Large intestine (tissue), 12 donors: Measurements from ENCODE around the gene CHRM4. TPM values are rescaled to one million over a fixed set of nuclear protein-coding genes. Genes with fewer than 3 reads are reported as not detected.
A peak's percentile ranks its signal among the peaks of the same experiment; 100 is the strongest.

Source experiments
- DNase-seq, 2 donors: peaks; one replicate each; pipeline versions ENCODE4 v3.0.0 to v3.0.0-alpha.2; 2013
- H3K27ac ChIP-seq: one replicate; pipeline ENCODE4 v1.5.1; 2013; ENCODE audit warnings: low read length
- H3K27me3 ChIP-seq: 2 replicates; pipeline ENCODE4 v1.6.1; 2013; ENCODE audit warnings: low read length; ENCODE audit not compliant: control insufficient read depth, insufficient read depth
- H3K36me3 ChIP-seq: 2 replicates; pipeline ENCODE4 v1.6.1; 2013; ENCODE audit warnings: low read length; ENCODE audit not compliant: control insufficient read depth, insufficient read depth
- H3K4me1 ChIP-seq: one replicate; pipeline ENCODE4 v1.6.1; 2013; ENCODE audit warnings: low read length; ENCODE audit not compliant: control insufficient read depth, insufficient read depth
- H3K4me3 ChIP-seq: one replicate; pipeline ENCODE4 v1.5.1; 2013; ENCODE audit warnings: low read length
- H3K9me3 ChIP-seq: one replicate; pipeline ENCODE4 v1.6.1; 2013; ENCODE audit warnings: mild to moderate bottlenecking, low read depth, low read length, moderate library complexity; ENCODE audit not compliant: control insufficient read depth
- WGBS: methylation state at CpG from one replicate; pipeline ENCODE4 v1.1.5; 2013; ENCODE audit warnings: low lambda C conversion rate; ENCODE audit not compliant: insufficient coverage; 5-methylcytosine and 5-hydroxymethylcytosine counted together
- long read RNA-seq, 11 donors: transcript quantifications; one replicate each; lab custom pipeline, GENCODE V29; 2026
- polyA plus RNA-seq: library from polyadenylated mRNA; unstranded; fragments of 120-200 nt; gene quantifications from one replicate; pipeline ENCODE4 v1.2.1, GENCODE V29; 2013

Gene CHRM4
- 7.1 TPM for polyA plus RNA-seq
- long read RNA-seq, donor 1: 0 reads
- long read RNA-seq, donor 2, partial matches to known transcripts: 7 of 9 reads
- long read RNA-seq, donor 2, other reads (novel, unspliced or antisense): 0 of 9 reads
- long read RNA-seq, donor 3: 0 reads
- long read RNA-seq, donor 4: 0 reads
- long read RNA-seq, donor 5, partial matches to known transcripts: 0 of 1 reads
- long read RNA-seq, donor 5, other reads (novel, unspliced or antisense): 0 of 1 reads
- long read RNA-seq, donor 6, partial matches to known transcripts: 0 of 1 reads
- long read RNA-seq, donor 6, other reads (novel, unspliced or antisense): 0 of 1 reads
- long read RNA-seq, donor 7: 0 reads
- long read RNA-seq, donor 8, partial matches to known transcripts: 0 of 2 reads
- long read RNA-seq, donor 8, other reads (novel, unspliced or antisense): 0 of 2 reads
- long read RNA-seq, donor 9, partial matches to known transcripts: 0 of 2 reads
- long read RNA-seq, donor 9, other reads (novel, unspliced or antisense): 0 of 2 reads
- long read RNA-seq, donor 10, partial matches to known transcripts: 0 of 1 reads
- long read RNA-seq, donor 10, other reads (novel, unspliced or antisense): 0 of 1 reads
- long read RNA-seq, donor 11: 0 reads

GRCh38 chr11:46391578-46392420 lies at the start of gene CHRM4:
CHRM4 (minus strand) TSS chr11:46391776; CDS start chr11:46386557, 5,219 bp downstream.
- peak in 1 of 2 donors; percentile 69 for DNase-seq
- peak within 1 kb of the TSS; percentile 36 for H3K27ac ChIP-seq
- peaks cover 45% of the 10 kb centered on the region for H3K4me1 ChIP-seq
- peaks cover 9% of the 10 kb centered on the region for H3K9me3 ChIP-seq
- peaks cover 46% of the 10 kb centered on the region for H3K27me3 ChIP-seq
- H3K4me3 ChIP-seq: peak within 1 kb of the TSS; percentile 56
- WGBS: no CpG with 5 or more reads among the region's 123 CpGs
- H3K36me3 ChIP-seq: peaks cover 11% of the 10 kb centered on the region

DNA sequence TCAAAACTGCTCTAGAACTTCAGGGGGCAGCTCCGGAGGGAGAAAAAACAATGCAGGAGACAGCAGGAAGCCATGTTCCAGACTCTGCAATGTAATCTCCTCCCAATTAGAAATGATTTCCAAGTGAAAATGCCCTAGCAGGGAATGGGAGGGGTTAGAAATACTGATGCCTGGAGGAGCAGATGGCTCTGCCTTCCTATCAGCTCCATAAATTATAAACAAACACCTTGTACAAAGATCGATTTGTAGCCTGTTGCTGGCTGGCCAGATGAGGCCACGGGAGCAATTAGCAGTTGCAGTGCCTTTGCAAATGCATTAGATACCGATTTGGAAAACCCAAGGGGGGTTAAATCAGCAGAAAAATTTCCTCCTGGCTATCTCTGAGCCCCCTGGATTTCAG lies 46.6 kb upstream of the CHRM4 start:
- no CpG with 5 or more reads among the region's 4 CpGs for WGBS
- DNase-seq: peak in 1 of 2 donors; percentile 59
- peaks cover 30% of the 10 kb centered on the region for H3K36me3 ChIP-seq
- peak overlapping the region; percentile 30 for H3K27ac ChIP-seq
- H3K4me1 ChIP-seq: peaks cover 18% of the 10 kb centered on the region
- H3K4me3 ChIP-seq: no peak overlapping the region
- no peaks in the 10 kb centered on the region for H3K27me3 ChIP-seq
- H3K9me3 ChIP-seq: no peaks in the 10 kb centered on the region

DNA sequence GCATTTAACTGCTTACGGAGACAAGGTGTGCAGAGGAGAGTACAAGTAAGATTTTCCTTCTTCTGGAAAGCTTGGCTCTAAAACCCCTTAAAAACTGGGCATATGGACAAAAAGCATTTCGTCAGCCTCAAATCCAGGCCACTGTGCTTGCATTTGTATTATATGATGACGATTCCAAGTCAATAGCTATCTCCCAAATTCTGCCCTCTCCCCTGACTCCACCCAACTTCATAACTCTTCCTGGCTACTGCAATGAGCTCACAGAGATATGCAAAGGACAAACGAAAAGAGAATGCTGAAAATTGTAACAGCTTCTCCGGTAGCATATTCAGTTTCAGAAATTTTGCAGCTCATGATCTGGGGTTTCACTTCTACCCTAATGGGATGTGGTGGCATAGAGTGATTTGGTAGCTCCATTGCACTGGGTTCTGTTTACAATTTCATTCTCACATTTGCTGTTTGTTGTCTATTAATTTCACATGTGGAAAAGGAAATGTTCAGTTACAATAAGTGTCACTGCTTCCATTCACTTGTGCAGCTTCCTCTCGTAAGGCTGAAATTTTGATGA lies 45.6 kb upstream of the CHRM4 start:
- Histone ChIP-seq H3K4me3 (no peak overlapping the region), H3K27me3 (no peaks in the 10 kb centered on the region), H3K9me3 (no peaks in the 10 kb centered on the region), H3K27ac (no peak overlapping the region), H3K36me3 (peaks cover 30% of the 10 kb centered on the region), H3K4me1 (peaks cover 18% of the 10 kb centered on the region)
- 90% methylated on average over 2 of the region's 6 CpGs for WGBS
- no peak for DNase-seq

DNA sequence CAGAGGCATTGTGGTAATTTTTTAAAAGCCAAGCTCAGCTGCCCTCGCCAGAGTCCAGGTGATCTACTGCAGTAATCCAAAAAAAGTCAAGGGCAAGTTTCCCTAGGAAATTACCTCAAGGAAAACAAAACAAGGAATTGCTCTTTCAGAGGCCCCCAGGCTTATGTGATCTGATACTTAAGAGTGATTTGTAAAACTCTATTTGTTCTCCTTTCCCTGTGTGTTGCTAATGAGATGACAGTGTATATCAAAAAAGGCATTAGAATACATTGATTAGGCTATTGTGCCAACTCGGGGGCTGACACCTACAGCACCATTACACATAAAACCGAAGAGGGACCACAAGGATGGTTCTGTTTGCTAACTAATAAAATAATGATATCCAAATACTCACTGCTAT lies 44.5 kb upstream of the CHRM4 start:
- H3K27ac ChIP-seq: no peak overlapping the region
- peaks cover 33% of the 10 kb centered on the region for H3K36me3 ChIP-seq
- peaks cover 18% of the 10 kb centered on the region for H3K4me1 ChIP-seq
- H3K4me3 ChIP-seq: no peak overlapping the region
- no peaks in the 10 kb centered on the region for H3K27me3 ChIP-seq
- H3K9me3 ChIP-seq: no peaks in the 10 kb centered on the region
- DNase-seq: no peak
- no CpG with 5 or more reads among the region's 3 CpGs for WGBS

DNA sequence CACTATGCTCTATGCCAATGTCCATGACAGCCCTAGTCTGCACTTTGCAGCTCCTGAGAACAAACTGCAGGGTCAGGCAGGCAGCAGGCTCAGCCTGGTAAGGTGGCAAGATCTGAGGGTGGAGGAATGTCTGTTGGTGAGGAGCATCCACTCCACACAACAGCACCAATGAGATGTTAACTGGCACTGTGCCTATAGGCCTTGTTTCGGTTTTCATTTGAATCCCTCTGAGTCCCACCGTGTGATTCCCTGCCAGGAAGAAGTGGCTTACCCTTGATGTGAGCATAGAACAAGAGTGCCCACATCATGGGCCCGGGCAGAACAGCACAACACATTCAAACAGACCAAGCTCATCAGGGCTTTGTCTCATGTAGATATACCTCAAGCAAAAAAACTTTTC lies 44.1 kb upstream of the CHRM4 start:
- no peak overlapping the region for H3K4me3 ChIP-seq
- no peaks in the 10 kb centered on the region for H3K27me3 ChIP-seq
- WGBS: no CpG with 5 or more reads among the region's 3 CpGs
- peaks cover 36% of the 10 kb centered on the region for H3K36me3 ChIP-seq
- H3K9me3 ChIP-seq: no peaks in the 10 kb centered on the region
- H3K27ac ChIP-seq: no peak overlapping the region
- DNase-seq: no peak
- peaks cover 18% of the 10 kb centered on the region for H3K4me1 ChIP-seq

DNA sequence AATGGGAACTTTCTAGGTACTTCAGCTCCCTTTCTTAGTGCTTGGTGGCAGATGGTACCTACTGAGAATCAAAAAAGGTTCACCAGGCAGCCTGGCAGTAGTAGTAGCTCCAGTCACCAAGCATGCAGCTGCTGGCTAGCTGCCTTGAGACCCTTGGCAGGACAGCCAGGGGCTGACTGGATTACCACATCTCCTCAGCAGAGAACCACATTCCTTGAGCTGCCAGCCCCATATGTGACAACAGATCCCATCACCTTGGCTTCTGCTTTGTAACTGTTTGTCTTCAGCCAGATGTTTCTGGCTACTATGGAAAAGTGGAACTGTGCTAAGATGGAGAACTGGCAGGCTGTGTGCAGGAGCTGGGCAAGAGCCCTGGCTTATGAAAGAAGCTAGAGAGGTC lies 39.6 kb upstream of the CHRM4 start:
- Histone ChIP-seq H3K27ac (no peak overlapping the region), H3K27me3 (no peaks in the 10 kb centered on the region), H3K36me3 (peaks cover 52% of the 10 kb centered on the region), H3K9me3 (no peaks in the 10 kb centered on the region), H3K4me1 (no peaks in the 10 kb centered on the region), H3K4me3 (no peak overlapping the region)
- no peak for DNase-seq

DNA sequence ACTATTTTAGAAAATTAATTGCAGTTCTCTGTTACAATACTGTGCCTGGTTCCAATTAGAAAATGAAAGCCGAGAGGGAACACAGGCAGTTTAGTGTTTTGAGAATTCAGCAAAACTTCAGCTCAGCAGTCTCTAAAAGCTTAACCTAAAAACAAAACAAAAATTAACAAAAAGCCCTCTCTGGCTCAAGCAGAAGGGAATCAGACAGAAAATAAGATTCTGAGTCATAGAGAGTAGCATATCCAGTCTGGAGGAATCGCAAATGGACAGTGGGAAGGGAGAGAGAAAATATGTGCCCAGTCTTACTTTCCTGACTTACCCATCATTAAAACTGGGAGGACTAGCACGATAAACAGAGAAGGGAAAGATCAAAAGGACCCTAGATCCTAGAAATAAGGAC lies 38.1 kb upstream of the CHRM4 start:
- H3K36me3 ChIP-seq: peaks cover 47% of the 10 kb centered on the region

GRCh38 chr11:46427364-46427763 lies 35.8 kb upstream of the CHRM4 start:
- Histone ChIP-seq H3K27me3 (no peaks in the 10 kb centered on the region), H3K27ac (no peak overlapping the region), H3K9me3 (no peaks in the 10 kb centered on the region), H3K4me3 (no peak overlapping the region), H3K36me3 (peaks cover 33% of the 10 kb centered on the region), H3K4me1 (peaks cover 4% of the 10 kb centered on the region)
- no peak for DNase-seq
- WGBS: 100% methylated on average over 1 of the region's 9 CpGs

More for the DNA sequence above, 38.1 kb upstream of the CHRM4 start:
- Histone ChIP-seq H3K9me3 (no peaks in the 10 kb centered on the region), H3K27ac (no peak overlapping the region), H3K4me1 (no peaks in the 10 kb centered on the region), H3K4me3 (no peak overlapping the region), H3K27me3 (no peaks in the 10 kb centered on the region)
- 100% methylated on average over 1 of the region's 3 CpGs for WGBS
- DNase-seq: no peak

DNA sequence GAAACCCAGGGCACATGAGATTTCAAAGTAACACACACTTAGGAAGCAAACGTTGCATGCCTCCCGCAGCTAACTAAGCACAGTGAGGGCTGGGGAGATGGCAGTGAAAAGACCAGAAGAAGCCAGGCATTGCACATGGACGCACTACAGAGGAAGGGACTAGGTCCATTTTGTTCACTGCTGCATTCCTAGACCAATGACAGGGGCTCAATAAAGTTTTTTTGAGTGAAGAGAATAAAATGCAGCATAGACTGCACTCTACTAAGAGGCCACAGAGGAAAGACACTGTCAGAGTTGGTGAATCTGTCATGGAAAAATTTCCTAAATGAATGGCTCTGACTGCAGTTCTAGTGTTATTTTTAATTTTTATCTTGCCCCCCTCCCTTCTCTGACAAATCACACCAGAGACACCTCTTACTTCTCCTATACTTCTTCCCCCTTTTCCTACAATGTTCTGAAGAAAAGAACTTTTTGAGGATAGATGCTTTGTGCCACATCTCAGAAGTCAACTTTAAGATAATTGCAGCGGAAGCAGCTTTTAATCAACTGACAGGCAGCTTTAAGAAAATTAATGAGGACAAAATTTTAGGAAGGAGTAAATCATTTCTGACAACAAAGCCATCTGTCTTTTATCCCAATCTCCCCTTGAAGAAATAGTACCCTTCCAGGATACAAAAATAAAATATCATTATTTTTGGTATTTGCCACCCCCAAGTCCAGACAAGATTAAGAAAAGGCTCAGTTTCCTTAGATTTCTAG lies 34.8 kb upstream of the CHRM4 start:
- no peak overlapping the region for H3K4me3 ChIP-seq
- peaks cover 34% of the 10 kb centered on the region for H3K36me3 ChIP-seq
- no peak for DNase-seq
- H3K27ac ChIP-seq: no peak overlapping the region
- H3K9me3 ChIP-seq: no peaks in the 10 kb centered on the region
- WGBS: no CpG with 5 or more reads among the region's 4 CpGs
- peaks cover 5% of the 10 kb centered on the region for H3K4me1 ChIP-seq
- H3K27me3 ChIP-seq: no peaks in the 10 kb centered on the region
